HG03439 (cell line): Measurements from ENCODE around the gene THRB.
A peak's percentile ranks its signal among the peaks of the same experiment; 100 is the strongest.

Source experiments
- ATAC-seq: cut with Tn5 transposase; IDR thresholded peaks from one replicate; pipeline ENCODE4 v1.9.1; 2021; ENCODE audit warnings: mild to moderate bottlenecking, moderate library complexity; ENCODE audit not compliant: unreplicated experiment

THRB gene

GRCh38 chr3:24237971-24238706, 256.5 kb downstream of the THRB start:
- peak; percentile 78 for ATAC-seq

- no peak for ATAC-seq
Observed at GRCh38 chr3:24235121-24235520, 259.5 kb downstream of the THRB start.

- no peak for ATAC-seq
Observed at GRCh38 chr3:24232784-24233183, 261.9 kb downstream of the THRB start.

GRCh38 chr3:24229468-24230221, 265.0 kb downstream of the THRB start:
- ATAC-seq: no peak

GRCh38 chr3:24227635-24228034, 267.0 kb downstream of the THRB start:
- ATAC-seq: no peak

- no peak for ATAC-seq
Observed at GRCh38 chr3:24226397-24226796, 268.3 kb downstream of the THRB start.

- no peak for ATAC-seq
Observed at GRCh38 chr3:24225385-24225950, 269.2 kb downstream of the THRB start.

GRCh38 chr3:24224666-24225384, 269.8 kb downstream of the THRB start:
- ATAC-seq: no peak

GRCh38 chr3:24222165-24222805, 272.4 kb downstream of the THRB start:
- no peak for ATAC-seq

GRCh38 chr3:24220859-24221657, 273.6 kb downstream of the THRB start:
- ATAC-seq: no peak

- ATAC-seq: no peak
Observed at GRCh38 chr3:24215502-24215901, 279.1 kb downstream of the THRB start.

- no peak for ATAC-seq
Observed at GRCh38 chr3:24211381-24211780, 283.3 kb downstream of the THRB start.

GRCh38 chr3:24202071-24202470, 292.6 kb downstream of the THRB start:
- ATAC-seq: no peak

- no peak for ATAC-seq
Observed at GRCh38 chr3:24201301-24201700, 293.3 kb downstream of the THRB start.

GRCh38 chr3:24199775-24200247, 294.8 kb downstream of the THRB start:
- no peak for ATAC-seq

- no peak for ATAC-seq
Observed at GRCh38 chr3:24199300-24199699, 295.4 kb downstream of the THRB start.

- ATAC-seq: no peak
Observed at GRCh38 chr3:24198728-24199127, 295.9 kb downstream of the THRB start.

GRCh38 chr3:24197809-24198208, 296.8 kb downstream of the THRB start:
- ATAC-seq: no peak

- ATAC-seq: no peak
Observed at GRCh38 chr3:24196526-24196925, 298.1 kb downstream of the THRB start.
